KOPT-K1 (cell line): ENCODE data around the gene PCDH9.

Source experiments
- H3K27ac ChIP-seq: fragments of 200-600 bp; sonication (generic); 2 replicates; pipeline ENCODE4 v1.5.1; 2016; ENCODE audit warnings: antibody characterized with exemption, mild to moderate bottlenecking, low read depth, low read length; ENCODE audit not compliant: poor library complexity, severe bottlenecking
- H3K36me3 ChIP-seq: fragments of 200-600 bp; sonication (generic); 2 replicates; pipeline ENCODE4 v1.5.1; 2017; ENCODE audit warnings: antibody characterized with exemption, mild to moderate bottlenecking, low read length, moderate library complexity; ENCODE audit not compliant: insufficient read depth
- H3K9me3 ChIP-seq: fragments of 200-600 bp; sonication (generic); 2 replicates; pipeline ENCODE4 v1.5.1; 2017; ENCODE audit warnings: antibody characterized with exemption, low read length, mild to moderate bottlenecking; ENCODE audit not compliant: insufficient read depth, poor library complexity, severe bottlenecking

PCDH9 gene

DNA sequence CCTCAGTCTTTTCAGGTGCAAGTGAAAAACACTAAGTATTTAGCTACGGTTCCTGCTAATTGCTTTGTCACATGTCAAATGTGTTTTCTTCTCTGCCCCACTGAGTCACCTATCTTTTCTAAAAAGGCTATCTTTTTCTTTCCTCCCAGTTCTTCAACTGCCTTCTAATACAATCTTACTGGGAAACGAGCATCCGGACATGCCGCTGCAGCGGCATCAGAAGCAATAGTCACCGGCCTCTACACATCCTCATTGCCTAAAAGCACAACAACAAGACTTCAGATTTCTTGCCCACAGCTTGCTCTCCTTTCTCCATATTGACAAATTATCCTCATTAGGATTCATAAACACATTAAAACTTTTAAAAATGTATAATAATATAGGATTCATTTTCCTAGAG lies 1.2 kb downstream of the PCDH9 start:
- Histone ChIP-seq H3K9me3 (no peaks in the 10 kb centered on the region), H3K36me3 (no peaks in the 10 kb centered on the region), H3K27ac (no peak overlapping the region)

DNA sequence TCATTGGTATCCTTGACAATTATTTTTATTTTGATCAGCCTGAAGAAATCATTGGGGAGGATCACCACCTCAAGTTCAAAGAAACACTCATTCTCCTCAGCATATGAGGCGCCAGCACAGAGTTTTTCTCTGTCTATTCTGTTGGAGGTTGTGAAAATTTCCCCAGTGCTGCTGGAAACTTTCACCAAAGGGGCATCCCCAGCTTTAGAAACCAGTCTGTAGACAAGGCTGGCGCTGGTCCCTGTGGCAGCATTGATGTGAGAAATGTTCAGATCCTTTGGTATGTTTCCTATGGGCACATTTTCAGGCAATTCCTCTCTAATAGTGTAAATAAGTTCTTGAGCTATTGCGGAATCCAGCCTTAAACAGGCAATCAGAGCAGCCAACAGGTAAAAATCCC lies 2.1 kb downstream of the PCDH9 start:
- Histone ChIP-seq H3K36me3 (no peaks in the 10 kb centered on the region), H3K27ac (no peak overlapping the region), H3K9me3 (no peaks in the 10 kb centered on the region)

DNA sequence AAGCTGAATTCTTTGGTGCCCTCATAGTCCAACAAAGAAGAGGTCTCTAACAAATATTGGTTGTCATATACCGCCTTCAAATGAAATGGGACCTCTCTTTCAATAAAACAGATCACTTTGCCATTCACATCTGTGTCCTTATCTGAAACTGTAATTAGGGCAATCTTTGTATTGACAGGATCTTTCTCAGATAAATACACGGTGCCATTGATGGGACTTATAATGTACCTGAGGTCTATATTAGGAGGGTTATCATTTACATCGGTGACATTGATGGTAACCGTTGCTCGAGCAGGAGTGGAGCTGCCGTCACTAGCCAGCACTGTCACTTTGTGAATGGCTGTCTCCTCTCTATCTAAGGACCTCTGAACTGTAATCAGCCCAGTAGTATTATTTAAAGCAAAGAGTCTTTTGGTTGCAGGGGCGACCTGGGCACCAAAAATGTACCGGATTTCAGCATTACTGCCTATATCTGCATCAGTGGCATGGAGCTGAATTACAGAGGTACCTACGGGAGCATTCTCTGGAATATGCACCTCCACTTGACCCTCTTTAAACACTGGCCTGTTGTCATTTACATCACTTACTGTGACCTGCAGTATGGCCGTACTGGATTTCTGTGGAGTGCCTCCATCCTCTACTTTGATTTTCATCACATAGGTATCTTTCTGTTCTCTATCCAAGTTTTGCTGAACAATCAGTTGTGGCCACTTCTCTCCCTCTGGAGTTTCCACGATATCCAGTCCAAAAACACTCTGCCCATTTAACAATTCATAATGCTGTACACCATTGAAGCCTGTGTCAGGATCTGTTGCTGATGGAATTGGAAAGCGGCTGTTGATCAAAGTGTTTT lies 2.8 kb downstream of the PCDH9 start:
- Histone ChIP-seq H3K9me3 (no peaks in the 10 kb centered on the region), H3K36me3 (no peaks in the 10 kb centered on the region), H3K27ac (no peak overlapping the region)

DNA sequence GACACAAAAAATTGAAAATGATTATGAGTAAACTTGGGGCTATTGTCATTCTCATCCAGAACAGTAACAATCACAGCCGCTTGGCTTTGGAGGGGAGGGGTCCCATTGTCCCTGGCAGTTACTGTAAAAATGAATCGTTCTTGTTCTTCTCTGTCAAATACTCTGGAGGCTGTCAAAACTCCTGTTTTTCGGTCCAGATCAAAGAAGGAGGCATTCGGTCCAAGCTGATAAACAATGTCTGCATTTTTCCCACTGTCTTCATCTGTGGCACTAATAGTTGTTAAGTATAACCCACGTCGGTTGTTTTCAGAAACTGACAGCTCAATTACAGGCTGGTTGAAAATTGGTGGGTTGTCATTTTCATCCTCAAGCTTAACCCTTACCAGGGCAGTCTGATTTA lies 3.4 kb downstream of the PCDH9 start:
- H3K9me3 ChIP-seq = no peaks in the 10 kb centered on the region
- no peaks in the 10 kb centered on the region for H3K36me3 ChIP-seq
- no peak overlapping the region for H3K27ac ChIP-seq

DNA sequence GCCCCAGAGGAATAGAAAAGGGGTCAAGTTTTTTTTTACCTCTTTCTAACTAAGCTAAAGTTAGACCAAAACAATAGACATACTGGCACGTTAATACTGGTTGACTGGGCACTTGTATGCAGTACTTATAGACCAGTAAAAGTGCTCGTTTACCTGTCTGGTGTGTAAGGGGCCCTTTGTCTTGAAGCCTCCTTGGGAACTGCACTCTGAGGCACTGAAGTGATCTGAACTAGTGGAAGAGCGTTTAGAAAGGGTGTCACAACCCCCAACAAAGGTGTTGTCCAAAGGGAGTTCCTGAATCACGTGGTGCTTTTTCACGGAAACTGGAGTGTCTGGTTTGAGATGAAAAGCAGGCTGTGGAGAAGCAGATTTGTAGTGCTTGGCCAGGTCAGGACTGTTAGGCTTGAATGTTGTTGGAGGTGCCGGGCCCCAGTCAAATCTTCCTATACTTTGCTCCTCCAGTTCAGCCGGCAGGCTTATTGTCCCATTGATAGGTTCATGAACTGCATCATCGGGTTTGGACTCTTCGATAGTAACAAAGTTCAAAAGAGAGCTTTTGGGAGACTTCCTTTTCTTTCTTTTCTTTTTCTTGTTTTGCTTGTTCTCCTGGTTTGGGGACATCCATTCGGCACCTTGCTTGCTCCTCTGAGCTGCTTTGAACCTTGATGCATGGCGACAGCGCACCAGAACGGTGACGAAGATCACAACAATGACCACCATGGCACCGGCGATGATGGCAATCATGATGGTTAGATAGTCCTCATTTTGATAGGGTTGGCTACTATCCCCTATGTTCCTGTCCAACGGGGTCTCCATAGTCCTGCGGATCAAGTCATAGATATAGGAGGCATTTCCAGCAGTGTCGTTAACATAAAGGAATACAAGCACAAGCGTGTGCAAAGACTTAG lies 4.6 kb downstream of the PCDH9 start:
- Histone ChIP-seq H3K36me3 (no peaks in the 10 kb centered on the region), H3K9me3 (no peaks in the 10 kb centered on the region), H3K27ac (no peak overlapping the region)

DNA sequence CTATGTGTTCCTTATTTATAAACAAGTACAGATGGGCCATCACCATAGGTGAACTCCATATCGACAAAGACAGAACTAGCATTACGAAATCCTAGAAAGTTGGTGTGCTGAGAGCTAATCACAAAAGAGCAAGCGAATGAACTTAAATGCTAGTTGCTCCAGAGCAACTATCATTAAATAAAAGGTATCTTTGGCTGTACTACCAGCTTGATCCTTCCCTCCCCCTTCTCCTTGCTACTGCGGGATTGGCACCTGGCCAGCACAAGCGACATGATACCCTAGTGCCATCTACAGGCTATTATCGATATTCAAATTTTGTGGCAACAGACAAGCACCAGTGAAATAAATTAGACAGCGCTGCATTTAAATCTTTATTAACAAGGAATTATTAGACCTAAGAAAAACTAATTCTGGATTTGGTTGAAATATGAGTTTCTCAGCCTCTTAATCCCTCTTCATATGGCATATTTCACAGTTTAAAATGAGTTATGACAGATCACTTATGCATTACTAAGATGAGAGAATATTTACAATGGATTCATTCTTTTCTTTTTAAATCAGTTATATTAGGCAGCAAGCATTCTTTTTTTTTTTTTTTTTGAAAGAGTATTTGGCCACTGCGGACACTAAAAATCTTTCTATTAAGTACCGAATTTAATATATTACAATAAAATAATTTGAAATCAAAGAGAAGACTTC lies 5.8 kb downstream of the PCDH9 start:
- H3K36me3 ChIP-seq = no peaks in the 10 kb centered on the region
- H3K9me3 ChIP-seq = no peaks in the 10 kb centered on the region
- H3K27ac ChIP-seq = no peak overlapping the region

DNA sequence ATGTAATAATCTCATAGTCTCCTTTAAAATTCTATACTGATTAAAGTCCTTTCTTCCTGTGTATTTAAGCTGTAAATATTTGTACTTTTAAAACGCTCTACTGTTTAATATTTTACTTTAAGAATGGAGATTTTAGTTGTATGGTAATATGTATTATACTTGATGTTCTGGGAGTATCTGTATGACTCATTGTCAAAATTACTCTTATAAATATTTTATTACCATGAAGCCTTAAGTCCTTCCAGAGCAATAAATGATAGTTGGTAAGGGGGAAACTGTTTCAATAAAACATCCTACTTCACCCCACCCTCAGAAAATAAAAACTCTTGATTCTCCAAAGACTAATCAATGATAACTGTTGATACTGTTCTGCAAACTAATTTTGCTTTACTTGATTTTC lies 6.4 kb downstream of the PCDH9 start:
- no peaks in the 10 kb centered on the region for H3K9me3 ChIP-seq
- no peaks in the 10 kb centered on the region for H3K36me3 ChIP-seq
- no peak overlapping the region for H3K27ac ChIP-seq

DNA sequence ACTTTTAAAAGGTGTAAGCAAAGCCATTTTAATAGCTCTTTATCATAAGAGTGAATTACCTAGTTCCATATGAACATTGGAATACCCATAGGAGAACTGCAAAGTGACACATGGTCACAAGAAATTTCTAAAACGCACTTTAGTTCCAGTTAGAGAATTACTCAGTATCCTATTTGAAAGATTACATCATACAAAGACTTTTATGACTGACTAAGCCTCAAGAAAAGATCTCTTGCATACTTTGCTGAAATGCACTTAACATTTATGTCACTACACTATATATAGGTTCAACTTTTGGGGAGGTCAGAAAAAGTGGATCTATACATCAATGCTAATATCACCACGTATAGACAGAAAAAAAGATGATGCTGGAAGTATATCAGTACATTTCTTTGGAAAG lies 7.1 kb downstream of the PCDH9 start:
- H3K27ac ChIP-seq = no peak overlapping the region

DNA sequence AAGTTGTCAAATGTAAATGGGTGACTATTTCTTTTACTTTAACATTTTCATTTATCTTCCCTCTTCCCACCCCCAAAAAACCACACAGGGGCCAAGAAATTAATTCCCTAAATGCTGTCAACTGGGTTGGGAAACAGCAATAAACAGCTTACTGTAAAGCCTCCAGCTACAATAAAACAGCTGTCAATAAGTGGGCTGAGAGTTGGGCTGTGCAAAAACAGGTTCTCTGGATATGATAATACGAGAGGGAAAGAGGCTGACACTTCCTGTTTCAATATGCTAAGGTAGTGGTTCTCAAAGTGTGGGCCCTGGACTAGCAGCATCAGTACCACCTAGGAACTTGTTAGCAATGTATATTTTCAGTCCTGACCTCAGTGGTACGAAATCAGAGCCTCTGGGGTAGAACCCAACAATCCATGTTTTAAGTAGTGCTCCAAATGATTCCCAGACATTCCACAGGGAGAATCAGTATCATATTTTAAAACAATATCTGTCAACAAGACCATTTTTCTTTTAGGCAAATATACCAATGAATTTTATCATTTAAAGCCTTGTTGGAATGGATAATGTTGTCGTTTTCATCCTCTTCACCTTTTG lies 8.4 kb downstream of the PCDH9 start:
- no peak overlapping the region for H3K27ac ChIP-seq
- no peaks in the 10 kb centered on the region for H3K36me3 ChIP-seq
- H3K9me3 ChIP-seq = no peaks in the 10 kb centered on the region

More for the DNA sequence above, 7.1 kb downstream of the PCDH9 start:
- no peaks in the 10 kb centered on the region for H3K36me3 ChIP-seq
- H3K9me3 ChIP-seq = no peaks in the 10 kb centered on the region

DNA sequence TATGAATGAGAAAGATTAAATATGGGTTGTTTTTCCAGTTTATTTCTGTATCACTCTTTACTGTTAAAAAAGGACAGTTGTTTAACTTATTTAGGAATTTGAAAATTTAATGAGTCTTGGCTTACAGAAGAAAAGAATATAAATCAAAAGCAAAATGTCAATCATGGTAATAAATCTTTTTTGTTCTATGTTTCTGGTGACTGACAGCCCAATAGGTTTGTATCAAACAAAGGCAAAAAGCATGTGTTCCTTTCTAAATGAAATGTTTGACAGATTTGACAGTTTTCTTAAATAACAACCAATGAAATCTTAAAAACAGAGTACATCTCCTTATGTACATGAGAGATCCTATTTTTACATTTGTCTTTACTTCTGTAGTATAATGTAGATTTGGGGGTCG lies 11.0 kb downstream of the PCDH9 start:
- no peaks in the 10 kb centered on the region for H3K9me3 ChIP-seq
- H3K27ac ChIP-seq = no peak overlapping the region
- no peaks in the 10 kb centered on the region for H3K36me3 ChIP-seq

DNA sequence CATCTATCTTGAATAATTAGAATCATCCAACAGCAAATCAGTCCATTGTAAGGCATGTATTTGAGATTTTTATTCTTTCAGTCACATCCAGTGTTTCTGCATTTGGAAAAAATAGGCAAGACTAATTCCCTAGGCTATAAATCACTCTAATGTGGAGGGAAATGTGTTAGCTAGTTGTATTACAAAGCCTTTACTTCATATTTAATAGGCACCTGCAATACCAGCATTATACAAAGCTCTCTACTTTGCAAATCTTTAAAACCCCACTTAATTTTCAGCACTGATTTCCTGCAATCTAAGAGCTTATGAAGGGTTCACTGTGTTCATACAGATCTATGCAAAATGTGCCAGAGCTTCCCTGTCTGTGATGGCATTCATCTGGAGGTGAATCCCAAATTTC lies 12.3 kb downstream of the PCDH9 start:
- Histone ChIP-seq H3K27ac (no peak overlapping the region), H3K36me3 (no peaks in the 10 kb centered on the region), H3K9me3 (no peaks in the 10 kb centered on the region)

DNA sequence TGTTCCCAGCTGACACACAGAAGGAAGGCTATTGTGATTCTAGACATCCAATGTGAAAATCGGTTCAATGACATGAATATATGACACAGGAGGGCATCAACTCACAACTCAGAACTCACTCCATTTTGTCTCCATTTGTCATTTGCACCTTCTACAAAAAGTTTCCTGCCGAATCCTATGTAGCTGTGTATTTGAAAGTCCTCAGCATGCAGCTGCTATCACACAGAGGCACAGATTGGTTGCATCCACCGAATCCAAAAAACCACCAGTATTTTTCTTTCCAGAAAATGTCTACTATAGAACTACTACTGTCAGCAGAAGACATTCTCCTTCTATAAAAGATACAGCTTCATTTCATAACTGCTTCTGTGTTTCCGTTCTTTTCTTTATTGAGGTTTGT lies 13.3 kb downstream of the PCDH9 start:
- H3K27ac ChIP-seq = no peak overlapping the region
- H3K36me3 ChIP-seq = no peaks in the 10 kb centered on the region
- H3K9me3 ChIP-seq = no peaks in the 10 kb centered on the region

DNA sequence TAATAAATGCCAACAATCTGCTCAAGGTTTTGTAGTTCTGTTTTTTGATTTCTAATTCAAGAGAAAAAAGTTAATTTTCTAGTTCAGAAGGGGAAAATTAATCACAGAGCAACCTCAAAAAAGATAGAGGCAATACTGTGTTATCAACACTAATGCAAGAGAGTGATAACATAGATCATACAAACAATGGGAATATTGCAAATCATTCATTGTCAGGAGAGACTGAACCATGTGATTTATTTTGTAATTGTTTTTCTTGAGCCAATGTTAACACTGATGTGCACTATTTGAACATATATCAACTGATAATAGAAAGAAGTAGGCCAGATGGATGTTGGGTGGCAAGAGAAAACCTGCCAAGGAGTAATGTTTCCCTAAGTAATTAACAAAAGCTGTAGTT lies 19.9 kb downstream of the PCDH9 start:
- Histone ChIP-seq H3K27ac (no peak overlapping the region), H3K9me3 (no peaks in the 10 kb centered on the region), H3K36me3 (no peaks in the 10 kb centered on the region)

DNA sequence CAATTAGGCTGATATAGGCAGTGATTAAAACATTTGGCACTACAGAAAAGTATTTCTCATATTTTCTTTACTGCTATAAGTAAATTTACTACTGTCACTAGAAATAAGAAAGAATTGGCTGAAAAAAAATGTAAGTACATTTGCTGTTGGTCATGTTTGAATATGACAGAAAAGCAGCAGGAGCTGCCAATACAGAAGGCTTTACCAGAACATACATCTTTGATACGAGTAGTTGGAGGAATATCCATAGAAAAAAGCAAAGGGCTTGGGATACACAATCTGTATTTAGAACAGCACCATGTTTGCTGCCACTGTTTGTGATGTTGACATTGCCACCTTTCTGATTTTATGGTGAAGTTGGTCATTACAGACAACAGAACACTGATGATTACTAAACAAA lies 21.6 kb downstream of the PCDH9 start:
- Histone ChIP-seq H3K36me3 (no peaks in the 10 kb centered on the region), H3K9me3 (no peaks in the 10 kb centered on the region), H3K27ac (no peak overlapping the region)

DNA sequence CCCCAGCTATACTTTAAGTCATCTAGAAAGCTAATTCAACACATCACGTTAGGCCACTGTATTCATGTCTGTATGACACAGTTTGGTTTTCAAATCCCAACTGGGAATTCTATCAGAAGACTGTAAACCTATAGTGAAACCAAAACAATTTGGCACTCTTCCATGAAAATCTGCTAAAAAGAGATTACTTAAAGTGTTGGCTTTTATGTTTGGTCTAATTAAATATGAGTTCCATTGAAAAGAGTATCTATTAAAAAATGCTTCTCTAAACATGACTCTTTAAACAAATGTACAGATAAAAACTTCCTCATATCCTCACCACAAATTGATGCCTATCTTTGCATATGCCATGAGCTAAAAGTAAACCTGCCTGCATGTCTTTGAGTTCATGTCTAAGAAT lies 25.4 kb downstream of the PCDH9 start:
- Histone ChIP-seq H3K9me3 (no peaks in the 10 kb centered on the region), H3K36me3 (no peaks in the 10 kb centered on the region), H3K27ac (no peak overlapping the region)
